ENCODE results near the gene TRAPPC5.

Gene TRAPPC5

DNA sequence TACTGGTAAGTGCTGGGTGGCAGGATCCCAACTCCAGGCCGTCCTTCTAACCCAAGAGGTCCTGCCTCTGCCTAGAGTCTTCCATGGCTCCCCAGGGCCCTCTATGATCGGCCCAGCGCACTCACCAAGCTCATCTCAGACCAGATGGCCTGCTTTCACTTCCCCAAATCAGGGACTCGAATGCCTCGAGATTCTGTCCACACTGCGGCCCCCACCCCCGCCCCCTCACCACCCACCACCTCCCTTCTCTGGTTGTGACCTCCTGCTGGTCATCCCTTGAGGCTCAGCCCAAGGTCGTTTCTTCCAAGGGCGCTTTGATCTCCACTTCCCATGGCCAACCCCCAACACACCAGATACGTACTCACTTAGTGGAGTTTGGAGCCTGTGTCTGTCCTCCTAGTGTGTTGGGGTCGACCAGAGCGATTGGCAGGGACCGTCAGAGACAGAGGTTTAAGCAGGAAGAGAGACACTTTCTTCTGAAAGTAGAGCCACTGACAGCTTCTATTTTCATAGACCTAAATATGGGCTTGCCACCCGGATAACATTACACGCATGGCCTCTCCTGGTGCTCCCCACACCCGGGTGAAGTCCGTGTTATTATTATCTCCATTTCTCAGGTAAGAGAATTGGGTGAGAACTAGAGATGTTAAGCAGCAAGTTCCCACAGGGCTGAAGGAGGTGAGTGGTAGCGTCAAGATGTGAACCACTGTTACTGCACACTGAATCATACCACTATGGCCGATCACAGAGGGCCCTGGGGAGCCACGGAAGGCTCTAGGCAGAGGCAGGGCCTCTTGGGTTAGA lies 21.2 kb downstream of the TRAPPC5 start, which contains the start of gene FCER2:
FCER2 (minus strand) TSS at position 478 of the 804 bp plus-strand sequence. CDS start 2,371 bp downstream, outside the sequence.
- DNase-seq, result no peak

DNA sequence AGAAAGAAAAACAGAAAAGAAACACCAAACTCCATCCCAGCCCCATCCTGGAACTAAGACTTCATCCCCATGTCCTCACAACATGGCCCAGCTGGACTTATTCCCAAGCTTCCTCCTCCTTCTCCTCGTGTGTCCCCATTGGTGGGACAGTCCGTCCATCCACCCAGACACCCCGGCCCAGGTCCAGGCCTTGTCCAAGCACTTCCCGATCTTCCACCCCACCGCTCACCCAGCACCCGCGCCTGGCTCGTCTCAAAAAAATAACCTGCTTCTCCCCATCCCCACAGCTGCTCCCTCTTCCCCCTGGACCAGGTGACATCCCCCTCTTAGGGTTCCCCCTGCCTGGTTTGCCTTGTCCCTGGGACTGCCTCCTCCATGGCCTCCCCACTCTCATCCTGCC lies 22.7 kb downstream of the TRAPPC5 start:
- no peak for DNase-seq

DNA sequence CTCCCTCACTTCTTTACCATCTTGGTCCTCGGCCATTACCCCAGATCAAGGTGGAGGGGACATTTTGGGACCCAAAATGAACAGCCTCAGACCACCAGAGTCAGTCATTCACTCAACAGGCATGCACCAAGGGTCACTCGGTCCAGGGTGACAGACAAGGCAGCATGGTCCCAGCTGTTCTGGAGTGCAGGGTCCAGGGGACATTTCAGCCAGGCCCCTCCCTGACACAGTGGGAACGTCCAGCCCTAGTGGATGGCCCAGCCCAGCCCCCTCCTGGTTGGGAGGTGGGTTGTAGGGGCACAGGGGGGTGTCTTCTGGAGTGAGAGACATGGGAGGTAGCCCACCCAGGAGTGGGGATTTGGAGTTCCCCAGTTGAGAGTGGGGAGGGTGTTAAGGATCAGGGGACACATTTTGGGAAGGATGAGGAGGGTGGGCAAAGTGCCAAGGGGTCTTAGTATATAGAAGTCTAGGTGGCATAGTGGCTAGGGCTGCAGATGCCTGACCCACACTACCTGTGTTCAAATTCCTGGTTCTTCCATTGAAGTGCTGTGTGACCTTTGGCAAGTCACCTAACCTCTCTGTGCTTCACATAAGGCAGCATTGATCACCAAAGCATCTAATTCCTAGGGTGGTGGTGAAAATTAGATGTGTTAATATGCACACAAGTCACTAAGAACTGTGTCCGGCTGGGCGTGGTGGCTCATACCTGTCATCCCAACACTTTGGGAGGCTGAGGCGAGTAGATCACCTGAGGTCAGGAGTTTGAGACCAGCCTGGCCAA lies 23.8 kb downstream of the TRAPPC5 start:
- DNase-seq, result no peak

DNA sequence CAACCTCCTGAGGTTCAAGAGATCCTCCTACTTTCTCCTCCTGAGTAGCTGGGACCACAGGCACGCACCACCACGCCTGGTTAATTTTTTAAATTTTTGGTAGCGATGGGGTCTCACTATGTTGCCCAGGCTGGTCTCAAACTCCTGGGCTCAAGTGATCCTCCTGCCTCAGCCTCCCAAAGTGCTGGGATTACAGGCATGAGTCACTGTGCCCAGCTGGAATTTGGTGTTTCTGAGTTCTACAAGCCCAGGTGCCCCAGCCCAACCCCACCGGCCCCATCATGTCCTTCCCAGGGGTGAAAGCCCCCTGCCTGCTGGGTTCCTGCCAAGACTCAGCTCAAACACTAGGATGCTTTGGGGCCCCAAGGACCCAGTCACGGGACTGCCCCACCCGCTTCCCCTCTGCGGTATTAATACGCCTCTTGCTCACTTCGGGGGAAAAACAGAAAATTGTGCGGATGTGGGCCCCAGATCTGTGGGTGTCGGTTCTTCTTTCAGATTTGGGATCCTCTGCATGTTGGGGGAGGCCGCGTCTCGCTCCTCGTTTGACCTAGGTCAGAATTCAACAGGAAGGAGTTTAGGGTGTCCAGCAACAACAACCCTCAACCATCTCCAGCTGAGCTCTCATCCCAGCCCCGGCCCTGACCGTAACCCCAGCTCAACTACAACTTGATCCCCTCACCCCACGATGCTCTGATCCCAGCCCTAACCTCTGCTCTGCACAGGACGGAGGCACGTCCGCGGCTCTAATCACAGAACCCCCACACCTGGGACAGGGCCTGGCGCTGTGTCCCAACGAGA lies 25.0 kb downstream of the TRAPPC5 start:
- DNase-seq, result no peak

DNA sequence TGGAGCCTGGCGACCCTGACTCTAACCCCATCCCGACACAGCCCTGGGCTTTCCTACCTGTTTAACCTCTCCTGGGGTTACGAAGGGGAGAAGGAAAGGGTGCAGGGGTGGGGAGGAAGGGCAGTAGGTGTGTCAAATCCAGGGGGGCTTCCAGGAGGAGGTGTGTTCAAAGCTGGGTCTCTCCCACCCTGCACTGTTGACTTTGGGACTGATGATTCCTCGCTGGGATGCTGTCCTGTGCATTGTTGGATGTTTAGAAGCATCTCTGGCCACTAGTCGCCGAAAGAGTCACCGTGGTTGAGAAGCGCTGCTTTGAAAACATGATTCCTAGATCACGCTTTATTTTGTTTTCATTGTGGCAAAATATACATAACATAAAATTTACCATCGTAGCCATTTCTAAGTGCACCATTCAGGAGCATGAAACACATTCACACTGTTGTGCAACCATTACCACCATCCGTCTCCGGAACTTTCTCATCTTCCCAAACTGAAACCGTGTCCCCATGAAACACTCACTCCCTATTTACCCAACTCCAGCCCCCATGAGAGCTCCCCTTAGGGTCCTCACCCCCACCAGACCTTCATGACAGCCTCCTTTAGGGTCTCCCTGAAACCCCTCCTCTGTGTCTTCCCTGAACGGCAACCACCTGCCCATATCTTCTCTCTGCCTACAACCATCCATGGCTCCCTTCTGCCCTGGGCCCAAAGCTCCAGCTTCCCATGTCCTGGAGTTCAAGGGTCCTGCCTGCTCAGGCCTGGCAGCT lies 25.7 kb downstream of the TRAPPC5 start:
- DNase-seq, result no peak

DNA sequence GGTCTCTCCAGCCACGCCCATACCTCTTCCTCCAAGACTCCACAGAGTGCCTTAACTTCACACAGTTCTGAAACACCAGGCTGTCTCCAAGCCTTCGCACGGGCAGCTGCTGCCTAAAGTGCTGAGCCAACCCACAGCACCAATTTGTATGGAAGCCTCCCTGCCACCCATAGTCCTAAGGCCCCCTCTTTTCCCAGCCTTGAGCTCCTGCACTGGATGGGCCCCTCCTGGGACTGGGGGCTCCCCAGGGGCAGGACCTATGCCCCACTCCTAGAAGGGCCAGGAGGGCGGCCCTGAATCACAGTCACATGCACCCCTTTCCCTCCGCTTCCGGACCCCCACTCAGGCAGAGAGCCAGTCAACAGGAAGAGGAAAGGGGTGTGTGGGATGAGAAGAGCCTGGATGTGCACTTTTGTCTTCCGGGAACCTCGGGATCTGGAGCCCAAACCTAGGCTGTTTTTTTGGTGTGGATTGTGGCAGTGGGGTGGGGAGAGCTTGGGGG lies 26.4 kb downstream of the TRAPPC5 start:
- DNase-seq, result no peak

DNA sequence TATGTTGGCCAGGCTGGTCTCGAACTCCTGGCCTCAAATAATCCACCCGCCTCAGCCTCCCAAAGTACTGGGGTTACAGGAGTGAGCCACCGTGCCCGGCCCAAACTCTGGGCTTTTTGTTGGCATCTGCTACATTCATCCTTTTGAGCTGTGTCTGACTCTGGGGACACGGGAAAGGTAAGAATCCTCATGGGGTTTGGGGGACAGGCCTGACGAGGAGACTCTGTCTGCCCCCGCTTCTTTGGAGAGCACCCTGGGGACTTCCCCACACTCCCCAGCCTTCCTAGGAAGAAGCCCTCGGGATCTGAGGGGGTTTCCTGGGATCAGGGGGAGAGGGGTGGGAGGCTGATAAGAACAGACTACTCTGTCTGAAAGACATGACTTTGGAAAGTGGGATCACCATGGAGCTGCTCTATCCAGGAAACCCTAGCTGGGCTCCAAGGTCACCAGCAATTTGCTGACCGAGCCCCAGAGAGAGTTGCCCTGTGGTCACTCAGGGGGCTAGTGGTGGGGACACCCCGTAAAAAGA lies 29.4 kb downstream of the TRAPPC5 start:
- no peak for DNase-seq

DNA sequence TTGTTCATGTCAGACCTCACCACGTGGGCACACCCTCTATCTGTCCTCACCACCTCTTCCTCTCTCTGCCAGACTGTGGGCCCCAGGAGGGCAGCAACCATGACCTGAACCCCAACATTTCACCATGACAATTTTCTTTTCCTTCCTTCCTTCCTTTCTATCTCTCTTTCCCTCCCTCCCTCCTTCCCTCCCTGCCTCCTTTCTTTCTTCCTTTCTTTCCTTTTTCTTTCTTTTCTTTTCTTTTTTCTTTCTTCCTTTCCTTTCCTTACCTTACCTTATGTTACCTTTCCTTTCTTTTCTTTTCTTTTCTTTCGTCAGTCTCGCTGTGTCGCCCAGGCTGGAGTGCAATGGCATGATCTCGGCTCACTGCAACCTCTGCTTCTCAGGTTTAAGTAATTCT lies 30.0 kb downstream of the TRAPPC5 start:
- no peak for DNase-seq

DNA sequence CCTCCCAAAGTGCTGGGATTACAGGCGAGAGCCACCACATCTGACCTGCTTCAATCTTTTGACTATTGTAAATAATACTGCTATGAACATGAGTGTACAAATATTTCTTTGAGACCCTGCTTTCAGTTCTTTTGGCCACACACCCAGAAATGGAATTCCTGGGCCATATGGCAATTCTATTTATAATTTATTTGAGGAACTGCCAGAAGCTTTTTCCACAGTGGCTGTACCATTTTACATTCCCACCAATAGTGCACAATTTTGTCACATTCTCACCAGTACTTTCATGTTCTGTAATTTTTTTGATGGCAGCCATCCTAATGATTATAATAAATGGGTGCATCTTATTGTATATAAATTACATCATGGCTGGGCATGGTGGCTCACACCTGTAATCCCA lies 35.0 kb downstream of the TRAPPC5 start:
- DNase-seq, result no peak

DNA sequence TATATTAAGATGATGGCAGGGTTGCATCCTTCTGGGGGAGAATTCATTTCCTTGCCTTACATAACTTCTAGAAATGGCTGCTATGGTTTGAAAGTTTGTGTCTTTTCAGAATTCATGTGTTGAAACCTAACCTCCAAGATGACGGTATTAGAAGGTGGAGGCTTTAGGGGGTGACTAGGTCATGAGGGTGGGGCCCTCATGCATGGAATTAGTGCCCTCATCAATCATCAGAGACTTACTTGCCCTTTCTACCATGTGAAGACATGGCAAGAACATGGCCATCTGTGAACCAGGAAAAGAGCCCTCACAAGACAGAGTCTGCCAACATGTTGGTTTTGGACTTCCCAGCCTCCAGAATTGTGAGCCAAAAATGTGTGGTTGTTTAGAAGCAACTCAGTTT lies 36.1 kb downstream of the TRAPPC5 start:
- DNase-seq, result no peak

DNA sequence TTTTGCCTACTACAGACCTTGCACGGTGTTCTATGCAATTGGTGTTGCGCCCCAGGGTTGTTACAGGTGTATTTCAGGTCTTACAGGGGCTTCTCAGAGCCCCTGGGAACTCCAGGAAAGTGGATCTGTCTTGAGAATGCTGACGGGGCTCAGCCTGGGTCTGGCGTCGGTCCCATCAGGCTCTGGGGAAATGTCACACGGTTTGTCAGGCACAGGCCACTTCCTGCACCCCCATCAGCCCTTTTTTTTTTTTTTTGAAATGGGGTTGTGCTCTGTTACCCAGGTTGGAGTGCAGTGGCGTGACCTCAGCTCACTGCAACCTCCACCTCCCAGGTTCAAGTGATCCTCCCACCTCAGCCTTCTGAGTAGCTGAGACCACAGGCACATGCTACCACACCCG lies 38.0 kb downstream of the TRAPPC5 start:
- DNase-seq, result no peak

DNA sequence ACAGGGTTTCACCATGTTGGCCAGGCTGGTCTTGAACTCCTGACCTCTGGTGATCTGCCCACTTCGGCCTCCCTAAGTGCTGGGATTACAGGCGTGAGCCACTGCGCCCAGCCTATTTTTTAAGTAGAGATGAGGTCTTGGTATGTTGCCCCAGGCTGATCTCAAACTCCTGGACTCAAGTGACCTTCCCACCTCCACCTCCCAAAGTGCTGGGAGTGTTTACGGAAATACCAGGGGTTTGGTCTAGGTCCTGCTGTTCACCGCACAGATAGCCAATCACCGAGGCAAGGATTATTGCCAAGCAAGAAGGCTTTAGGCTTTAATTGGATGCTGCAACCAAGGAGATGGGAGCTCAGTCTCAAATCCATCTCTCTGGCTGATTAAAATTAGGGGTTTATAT lies 39.7 kb downstream of the TRAPPC5 start:
- no peak for DNase-seq

DNA sequence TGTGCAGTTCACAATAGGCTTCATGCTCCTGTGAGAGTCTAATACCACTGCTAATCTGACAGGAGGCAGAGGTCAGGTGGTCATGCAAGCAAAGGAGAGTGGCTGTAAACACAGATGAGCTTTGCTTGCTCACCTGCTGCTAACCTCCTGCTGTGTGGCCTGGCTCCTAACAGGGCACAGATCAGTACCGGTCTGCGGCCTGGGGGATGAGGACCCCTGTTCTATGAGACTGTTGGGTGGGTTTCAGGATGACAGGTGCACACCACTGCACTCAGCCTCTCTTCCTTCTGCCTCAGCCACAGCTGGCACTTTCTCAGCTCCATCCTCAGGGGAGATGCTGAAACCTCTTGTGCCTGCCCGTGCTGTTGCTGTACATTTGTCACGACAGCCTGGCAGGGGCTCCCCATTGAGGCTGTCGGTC lies 41.6 kb downstream of the TRAPPC5 start:
- DNase-seq, result no peak

DNA sequence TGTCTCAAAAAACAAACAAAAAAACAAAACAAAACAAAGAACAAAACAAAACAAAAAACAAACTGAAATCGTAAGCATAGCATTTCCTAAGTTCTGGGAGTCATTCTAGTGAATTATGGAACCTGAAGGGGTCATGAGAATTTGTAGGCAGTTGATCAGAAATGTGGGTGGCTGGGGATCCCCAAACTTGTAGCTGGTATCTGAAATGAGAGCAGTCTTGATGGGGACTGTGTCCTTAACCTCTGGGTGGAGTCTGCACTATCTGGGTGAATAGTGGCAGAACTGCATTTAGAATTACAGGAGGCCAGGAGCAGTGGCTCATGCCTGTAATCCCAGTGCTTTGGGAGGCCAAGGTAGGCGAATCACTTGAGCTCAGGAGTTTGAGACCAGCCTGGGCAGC lies 45.2 kb downstream of the TRAPPC5 start:
- DNase-seq, result no peak

DNA sequence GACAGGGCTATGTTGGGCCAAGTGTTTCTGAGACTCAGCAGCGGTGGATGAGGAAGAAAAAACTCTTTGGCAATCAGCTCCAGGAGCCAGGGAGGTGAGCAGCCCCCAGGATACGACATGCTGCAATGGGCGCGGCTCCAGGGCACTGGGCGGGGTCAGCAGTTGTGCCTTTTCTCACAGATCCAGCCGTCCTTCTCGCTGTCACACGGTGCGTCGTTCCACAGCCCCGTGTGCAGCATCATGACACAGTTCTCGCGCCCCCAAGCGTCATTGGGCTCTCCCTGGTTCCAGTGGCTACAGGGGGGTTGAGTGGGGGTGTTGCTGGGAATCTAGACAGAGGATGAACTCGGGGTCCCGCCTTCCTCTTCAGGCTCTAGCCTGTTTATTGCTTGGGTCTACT lies 48.6 kb downstream of the TRAPPC5 start:
- no peak for DNase-seq

DNA sequence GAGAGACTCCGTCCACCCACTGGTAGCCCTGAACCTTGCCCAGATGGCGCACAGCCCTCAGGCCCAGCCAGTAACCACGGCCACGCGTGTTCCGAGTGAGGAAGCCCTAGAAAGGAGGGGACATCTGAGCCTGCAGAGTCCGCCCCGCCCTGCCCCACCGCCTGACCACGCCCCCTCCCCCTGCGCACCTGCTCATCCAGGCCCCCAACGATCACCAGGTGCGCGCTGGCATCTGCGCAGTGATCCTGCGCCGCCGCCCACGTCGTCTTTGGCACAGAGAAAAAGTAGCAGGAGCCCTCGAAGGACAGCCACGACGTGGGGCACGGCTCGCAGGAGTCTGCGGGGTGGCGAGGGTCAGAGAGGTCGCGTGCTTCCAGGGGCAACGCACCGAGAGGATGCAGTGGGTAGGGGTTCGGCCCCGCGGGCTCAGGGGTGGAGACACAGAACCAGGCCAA lies 49.2 kb downstream of the TRAPPC5 start:
- DNase-seq, result no peak

DNA sequence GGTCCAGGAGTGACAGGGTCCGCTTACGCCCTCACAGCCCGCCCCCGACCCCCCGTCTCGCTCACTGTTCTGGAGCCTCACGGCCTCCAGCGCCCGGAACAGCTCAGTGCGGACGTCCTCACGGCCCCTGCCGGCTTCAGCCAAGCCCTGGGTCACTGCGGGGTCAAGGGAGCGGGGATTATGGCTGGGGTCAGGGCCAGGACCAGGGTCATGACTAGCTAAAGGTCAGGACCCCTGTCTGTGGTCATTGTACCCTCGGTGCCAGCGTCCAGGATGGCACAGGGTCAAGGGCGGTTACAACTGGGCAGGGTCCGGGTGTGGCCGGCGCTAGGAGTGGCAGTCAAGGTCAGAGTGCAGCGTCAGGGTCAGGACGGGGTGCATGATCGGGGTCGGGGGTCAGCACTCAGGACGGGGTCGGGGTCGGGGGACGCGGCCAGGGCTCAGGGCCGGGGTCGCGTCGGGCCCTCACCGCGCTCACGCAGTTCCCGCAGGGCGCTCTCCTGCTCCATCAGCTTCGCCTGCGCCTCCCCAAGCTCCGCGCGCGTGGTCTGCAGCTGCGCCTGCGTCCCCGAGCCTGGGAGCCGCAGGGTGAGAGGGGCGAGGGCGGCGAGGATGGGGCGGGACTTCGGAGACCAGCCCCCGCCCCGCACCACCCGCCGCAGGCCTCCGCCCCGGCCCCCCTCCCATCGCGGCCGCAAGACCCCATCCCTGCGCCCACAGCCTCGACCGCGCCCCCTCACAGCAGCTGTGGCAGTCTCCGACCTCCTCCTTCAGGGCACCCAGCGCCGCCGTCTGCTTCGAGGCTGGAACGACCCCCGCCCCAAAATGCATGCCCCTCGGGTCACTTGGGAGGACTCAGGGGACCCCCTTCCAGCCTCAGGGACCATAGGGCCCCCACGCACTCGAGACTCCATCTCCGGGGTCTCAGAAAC lies 49.9 kb downstream of the TRAPPC5 start:
- DNase-seq, result no peak

DNA sequence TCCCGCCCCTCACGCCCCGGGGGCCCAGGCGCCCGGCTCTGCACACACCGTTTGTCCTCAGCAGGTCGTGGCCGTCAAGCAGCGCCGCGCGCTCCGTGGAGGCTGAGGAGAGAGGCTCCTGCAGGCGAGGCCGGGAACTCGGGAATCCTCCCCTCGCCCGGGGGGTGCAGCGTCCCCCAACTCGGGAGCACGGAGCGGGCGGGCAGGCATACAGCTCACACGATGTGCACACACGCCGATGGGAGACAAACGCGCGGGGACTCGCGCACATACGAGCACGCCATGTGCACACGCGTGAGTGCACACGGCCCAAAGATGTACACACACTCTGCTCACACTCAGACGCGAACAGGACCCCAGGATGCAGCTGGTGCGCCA lies 50.6 kb downstream of the TRAPPC5 start:
- no peak for DNase-seq

DNA sequence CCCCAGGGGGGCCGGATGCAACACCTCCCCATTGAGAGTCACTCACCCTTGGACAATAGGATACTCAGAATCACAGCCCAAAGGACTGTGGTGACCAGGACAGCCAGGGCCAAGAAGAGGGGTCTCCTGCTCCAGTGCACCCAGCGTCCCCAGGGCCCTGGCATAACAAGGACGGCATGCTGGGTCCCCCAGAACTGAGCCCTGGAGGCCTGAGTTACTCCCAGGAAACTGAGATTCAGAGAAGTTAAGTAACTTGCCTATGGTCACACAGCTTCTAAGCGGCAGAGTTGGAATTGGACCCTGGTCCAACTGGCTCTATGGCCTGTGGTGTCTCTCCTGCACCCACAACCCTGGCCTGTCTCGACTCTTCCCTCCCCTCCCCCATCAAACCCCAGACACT lies 51.0 kb downstream of the TRAPPC5 start:
- no peak for DNase-seq

DNA sequence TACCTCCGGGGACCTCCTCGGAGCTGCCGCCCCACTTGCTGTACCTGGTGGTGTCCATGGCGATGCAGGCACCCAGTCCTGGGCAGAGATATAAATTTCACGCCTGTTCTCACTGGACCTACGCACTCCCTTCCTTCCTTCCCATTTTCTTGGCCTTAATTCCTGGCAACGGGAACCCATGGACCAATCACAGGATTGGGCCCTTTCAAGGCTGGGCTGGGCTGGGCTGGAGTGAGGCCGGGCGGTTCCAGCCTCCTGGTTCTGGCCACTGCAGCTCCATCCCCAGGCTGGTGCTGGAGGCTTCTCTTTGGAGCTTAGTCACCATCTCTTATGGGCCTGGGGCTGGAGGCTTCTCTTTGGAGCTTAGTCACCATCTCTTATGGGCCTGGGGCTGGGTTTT lies 51.4 kb downstream of the TRAPPC5 start, which contains the start of gene CLEC4G:
CLEC4G (minus strand) TSS at position 66 of the 400 bp plus-strand sequence; CDS start at position 58, 8 bp downstream.
- no peak for DNase-seq

DNA sequence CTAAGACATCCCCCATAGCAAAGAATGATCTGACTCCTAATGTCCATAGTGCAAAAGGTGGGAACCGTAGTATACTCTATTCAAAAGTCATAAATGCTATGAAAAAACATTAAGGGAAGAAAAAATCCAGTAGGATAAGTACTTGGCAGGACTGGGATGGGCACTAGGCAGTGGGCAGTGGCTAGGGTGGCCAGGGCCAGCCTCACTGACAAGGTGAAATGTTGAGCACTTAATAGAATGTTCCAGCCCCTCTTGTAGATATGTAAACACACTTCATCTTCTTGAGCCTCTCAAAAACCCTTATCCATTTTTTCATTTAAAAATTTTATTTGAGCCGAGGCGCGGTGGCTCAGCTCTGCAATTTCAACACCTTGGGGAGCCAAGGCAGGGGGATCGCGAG lies 52.7 kb downstream of the TRAPPC5 start:
- DNase-seq, result no peak

Data from fibroblast of upper back skin (primary cell).